GM19397 (cell line): Measurements from ENCODE around the gene RAB5A.
"Not testable (repeated sequence)": the region's sequence is repeated elsewhere in the genome, so short reads cannot be mapped to it uniquely, and the experiment has no call there.

Experiments used
- ATAC-seq: cut with Tn5 transposase; IDR thresholded peaks from one replicate; pipeline ENCODE4 v1.9.1; 2021; ENCODE audit warnings: mild to moderate bottlenecking, moderate library complexity; ENCODE audit not compliant: unreplicated experiment

Gene RAB5A

DNA sequence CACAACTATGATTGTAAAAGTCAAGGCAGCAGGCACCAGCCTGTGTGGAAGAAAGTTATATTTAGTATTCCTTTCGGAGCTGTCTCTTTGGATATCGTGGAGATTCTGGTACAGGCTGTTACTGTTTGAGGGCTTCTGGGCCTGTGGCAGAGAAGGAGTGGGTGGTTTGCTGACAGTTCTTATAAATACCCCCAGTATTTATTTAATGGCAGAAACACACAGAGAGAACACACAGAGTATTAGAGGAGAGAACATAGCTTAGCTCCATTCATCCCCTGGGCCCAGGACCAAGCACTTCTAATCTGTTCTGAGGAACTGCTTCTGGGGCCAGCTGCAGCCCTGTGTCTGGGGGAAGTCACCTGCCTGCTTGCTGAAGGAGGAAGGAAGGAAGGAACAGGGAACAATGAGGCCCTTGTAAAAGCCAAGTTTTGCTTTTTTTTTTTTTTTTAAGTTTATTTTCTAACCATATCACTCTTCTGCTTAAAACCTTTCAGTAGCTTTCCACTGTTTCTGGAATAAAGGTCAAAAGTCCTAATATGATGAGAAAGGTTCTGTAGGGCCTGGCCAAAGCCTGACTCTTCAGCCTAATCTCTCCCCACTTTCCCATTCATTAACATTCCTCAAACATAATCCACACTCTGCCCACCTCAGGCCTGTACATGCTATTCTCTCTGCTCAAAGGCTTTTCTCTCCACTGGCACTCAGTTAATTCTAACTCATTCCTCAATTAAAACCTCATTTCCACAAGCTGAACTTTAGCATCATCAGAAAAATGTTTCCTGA lies 76.9 kb downstream of the RAB5A start:
- no peak for ATAC-seq

DNA sequence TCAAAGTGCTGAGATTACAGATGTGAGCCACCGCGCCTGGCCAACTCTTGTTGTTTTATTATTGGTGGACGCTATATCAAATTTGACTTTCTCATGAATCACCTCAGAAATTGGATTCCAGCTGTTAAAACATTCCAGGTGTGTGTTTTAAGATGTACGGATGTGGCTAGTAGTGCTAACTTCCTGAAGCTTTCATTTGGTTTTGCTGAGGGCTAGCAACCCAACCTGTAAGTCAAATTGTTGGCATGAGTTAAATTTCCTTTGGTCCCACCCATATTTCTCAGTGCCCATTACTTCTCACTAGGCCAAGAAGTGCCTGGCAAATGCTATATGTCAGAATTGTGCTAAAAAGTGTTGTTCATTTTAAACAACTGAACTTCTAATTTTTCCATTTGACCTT lies 80.2 kb downstream of the RAB5A start:
- ATAC-seq, result no peak

DNA sequence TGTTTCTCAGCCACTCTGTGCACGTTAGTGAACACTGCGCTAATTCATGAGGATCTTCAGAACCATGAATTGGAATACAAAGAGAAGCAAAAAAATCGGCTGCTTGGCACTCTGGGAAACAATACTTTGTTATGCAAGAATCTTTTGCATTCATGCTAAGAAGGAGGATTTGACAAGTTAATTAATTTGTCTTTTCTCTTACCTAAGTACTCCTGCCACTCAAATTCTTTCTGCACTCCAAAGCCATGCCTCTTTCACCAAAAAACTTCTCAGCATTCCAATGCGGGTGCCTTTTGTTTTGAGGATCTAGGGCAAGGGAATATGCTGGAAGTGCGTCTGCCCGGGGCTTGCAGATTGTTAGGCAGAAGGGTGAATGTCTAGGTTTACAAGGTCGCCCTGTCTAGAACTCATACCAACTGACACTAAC lies 82.0 kb downstream of the RAB5A start:
- ATAC-seq, result no peak

DNA sequence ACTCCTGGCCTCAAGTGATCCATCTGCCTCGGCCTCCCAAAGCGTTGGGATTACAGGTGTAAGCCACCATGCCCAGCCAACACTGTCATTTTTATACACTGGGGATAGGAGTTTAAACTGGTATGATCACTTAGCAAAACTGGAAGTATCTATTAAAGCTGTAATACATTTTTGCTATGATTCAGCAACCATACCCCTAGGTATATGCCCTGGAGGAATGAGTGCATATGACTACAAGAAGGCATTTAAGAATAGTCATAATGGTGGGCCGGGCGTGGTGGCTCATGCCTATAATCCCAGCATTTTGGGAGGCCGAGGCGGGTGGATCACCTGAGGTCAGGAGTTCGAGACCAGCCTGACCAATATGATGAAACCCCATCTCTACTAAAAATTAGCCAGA lies 85.0 kb downstream of the RAB5A start:
- ATAC-seq, result not testable (repeated sequence)
